Erythroblast (primary cell): ENCODE results near the gene THAP5.

Source experiments
- DNase-seq, 2 experiments: peaks; one replicate each; lab custom pipeline; 2025; lab: John Stamatoyannopoulos, UW
- GATA1 ChIP-seq: IDR thresholded peaks from 2 replicates; pipeline ENCODE4 v1.6.1; 2011; ENCODE audit warnings: low read depth, mild to moderate bottlenecking, control low read depth, low read length, moderate library complexity
- POLR2A ChIP-seq: IDR thresholded peaks from 2 replicates; pipeline ENCODE4 v1.6.1; 2011; ENCODE audit warnings: mild to moderate bottlenecking, low read length

Gene THAP5

DNA sequence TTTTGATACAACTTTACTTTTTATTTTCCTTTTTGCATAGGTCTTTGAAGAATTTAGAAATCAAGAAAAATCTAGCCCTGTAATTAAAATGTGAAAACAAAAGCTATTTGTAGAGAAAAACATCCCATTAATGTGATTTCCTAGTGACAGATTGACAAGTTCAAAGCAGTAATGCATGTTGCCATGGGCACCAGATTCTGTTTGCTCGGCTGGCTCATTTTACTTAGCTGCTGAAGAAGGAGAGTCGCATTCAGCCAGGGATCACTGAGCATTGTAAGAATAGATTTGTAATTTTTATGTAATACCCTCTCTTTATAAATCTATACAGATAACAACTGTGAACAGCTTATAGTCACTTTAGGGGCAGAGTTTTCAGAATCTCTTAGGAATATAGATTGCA, 28.6 kb upstream of the THAP5 start:
- no peak for TF ChIP-seq POLR2A
- TF ChIP-seq GATA1, result no peak
- DNase-seq, result no peak

GRCh38 chr7:108596560-108596959, 27.1 kb upstream of the THAP5 start:
- TF ChIP-seq GATA1 (no peak), POLR2A (no peak)
- DNase-seq, result no peak

DNA sequence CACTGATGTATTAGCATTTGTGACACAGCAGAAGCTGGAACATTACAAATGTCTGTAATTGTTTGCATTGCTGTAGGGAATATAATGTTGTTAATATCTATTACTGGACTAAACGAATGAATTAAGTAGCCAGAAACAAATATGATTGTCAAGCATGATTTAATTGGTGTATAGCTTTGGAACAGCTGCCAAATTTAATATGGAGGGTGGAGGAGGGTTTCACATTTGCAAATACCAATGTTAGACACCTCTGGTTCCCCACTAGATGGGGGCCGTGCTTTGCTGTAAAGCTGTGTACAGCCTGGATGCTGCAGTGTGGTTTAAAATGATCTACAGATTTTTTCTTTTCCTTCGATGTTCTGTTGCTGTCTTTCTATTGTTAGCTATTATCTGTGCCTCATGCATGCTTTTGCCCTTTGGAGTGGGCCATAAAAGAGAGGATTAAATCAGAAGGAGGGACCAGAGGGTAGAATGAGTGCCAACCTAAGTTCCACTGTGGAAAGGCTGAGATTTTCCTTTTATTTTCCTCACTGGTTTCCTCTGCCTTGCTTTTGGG, 23.2 kb upstream of the THAP5 start:
- peak; percentile 3 to 35 for DNase-seq
- TF ChIP-seq POLR2A, result no peak
- TF ChIP-seq GATA1, result no peak

- no peak for DNase-seq
- TF ChIP-seq GATA1 (no peak), POLR2A (no peak)
Observed at GRCh38 chr7:108590606-108591005, 21.1 kb upstream of the THAP5 start.

DNA sequence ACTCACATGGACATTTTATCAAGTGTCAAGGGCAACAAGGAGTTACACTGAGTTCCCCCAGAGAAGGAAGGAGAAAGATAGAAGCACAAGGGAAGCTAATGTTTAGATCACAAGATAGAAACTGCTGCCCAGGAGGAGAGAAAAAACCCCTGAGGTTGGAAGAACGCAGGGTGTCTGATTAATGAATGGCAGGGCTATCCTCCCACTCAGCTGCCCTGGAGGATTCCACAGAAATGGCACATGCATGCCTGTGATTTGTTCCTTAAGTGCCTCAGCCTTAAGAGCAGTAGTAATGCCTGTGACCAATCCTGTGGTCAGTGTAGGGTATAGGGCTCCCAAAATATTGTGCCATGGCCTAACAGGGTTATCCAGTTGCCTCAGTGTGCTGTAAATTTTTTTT, 20.4 kb upstream of the THAP5 start:
- TF ChIP-seq GATA1 (no peak), POLR2A (no peak)

GRCh38 chr7:108589199-108589598, 19.7 kb upstream of the THAP5 start:
- no peak for DNase-seq
- TF ChIP-seq GATA1 (no peak), POLR2A (no peak)

More for the DNA sequence above, 20.4 kb upstream of the THAP5 start:
- DNase-seq, result no peak

DNA sequence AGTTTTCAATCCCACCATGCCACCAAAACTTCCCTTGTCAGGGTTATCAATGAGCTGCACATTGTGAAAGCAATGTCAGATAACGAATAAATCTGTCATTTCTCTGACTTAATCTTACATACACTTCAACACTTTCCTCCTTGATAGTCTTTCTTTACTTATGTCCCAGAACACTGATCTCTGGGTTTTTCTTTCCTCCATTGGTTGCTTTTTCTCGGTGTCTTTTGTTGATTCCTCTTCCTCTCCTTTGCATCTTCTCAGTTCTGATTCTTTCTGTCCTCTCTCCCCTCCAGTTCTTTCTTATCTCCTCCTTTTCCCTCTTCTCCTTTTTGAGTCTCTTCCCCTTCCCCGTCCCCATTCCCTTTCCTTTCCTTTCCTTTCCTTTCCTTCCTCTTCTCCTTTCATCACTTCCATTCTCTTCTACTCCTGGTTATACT, 16.8 kb upstream of the THAP5 start:
- DNase-seq, result peak in 1 of 2 experiments; percentile 19
- no peak for TF ChIP-seq POLR2A
- no peak for TF ChIP-seq GATA1

DNA sequence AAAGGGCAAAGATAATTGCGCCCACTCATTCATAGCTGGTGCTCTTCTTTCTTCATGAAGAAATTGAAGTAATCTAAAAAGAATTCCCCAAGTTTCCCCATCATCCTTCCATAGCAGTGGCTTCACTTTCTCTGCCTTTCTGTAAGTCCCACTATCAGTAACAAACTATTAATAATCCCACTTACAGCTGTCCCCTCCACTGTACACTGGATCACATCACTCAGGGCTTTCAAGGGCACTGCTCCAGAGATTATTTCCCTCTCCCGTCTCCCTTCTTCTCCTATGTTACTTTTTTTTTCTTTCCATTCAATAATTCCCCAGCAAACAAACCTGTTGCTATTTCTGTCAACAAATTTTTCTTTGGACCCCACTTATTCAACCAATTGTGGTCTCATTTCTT, 16.3 kb upstream of the THAP5 start:
- TF ChIP-seq POLR2A (no peak), GATA1 (no peak)
- DNase-seq, result no peak

- TF ChIP-seq GATA1, result no peak
- no peak for TF ChIP-seq POLR2A
- DNase-seq, result no peak
Observed at GRCh38 chr7:108584211-108584610, 14.7 kb upstream of the THAP5 start.

GRCh38 chr7:108581655-108582491, 12.4 kb upstream of the THAP5 start:
- no peak for DNase-seq
- TF ChIP-seq GATA1 (no peak), POLR2A (no peak)

GRCh38 chr7:108580298-108580697, 10.8 kb upstream of the THAP5 start:
- TF ChIP-seq GATA1, result no peak
- no peak for DNase-seq

DNA sequence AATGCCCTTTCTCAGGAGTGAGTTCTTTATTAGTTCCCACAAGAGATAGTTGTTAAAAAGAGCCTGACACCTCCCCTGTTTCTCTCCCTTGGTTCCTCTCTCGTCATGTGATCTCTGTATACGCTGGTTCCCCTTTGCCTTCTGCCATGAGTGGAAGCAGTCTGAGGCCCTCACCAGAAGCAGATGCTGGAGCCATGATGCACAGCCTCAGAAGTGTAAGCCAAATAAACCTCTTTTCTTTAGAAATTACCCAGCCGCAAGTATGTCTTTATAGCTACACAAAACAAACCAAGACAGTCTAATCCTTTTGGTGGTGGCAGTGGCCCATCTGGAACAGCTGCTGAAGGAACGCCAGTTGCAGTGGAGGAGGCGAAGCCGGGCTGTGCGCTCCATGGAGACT, 9.4 kb upstream of the THAP5 start:
- DNase-seq, result no peak
- TF ChIP-seq GATA1, result no peak
- no peak for TF ChIP-seq POLR2A

GRCh38 chr7:108576116-108576515, 6.6 kb upstream of the THAP5 start:
- no peak for DNase-seq
- TF ChIP-seq POLR2A (no peak), GATA1 (no peak)

GRCh38 chr7:108575156-108575555, 5.7 kb upstream of the THAP5 start:
- no peak for DNase-seq
- TF ChIP-seq POLR2A, result no peak
- TF ChIP-seq GATA1, result no peak
